ENCODE data around the gene NOS2.
"Not testable (repeated sequence)": the region's sequence is repeated elsewhere in the genome, so short reads cannot be mapped to it uniquely, and the experiment has no call there.

The NOS2 gene

GRCh38 chr17:27759528-27759927, 40.8 kb downstream of the NOS2 start:
- DNase-seq (ENCODE audit: insufficient read length, low spot score) (no peak), FAIRE-seq (no peak)

GRCh38 chr17:27756467-27757371, 43.6 kb downstream of the NOS2 start:
- peak; percentile 20 for FAIRE-seq
- DNase-seq (ENCODE audit: insufficient read length, low spot score): no peak

GRCh38 chr17:27755706-27756466, 44.4 kb downstream of the NOS2 start:
- no peak for DNase-seq (ENCODE audit: insufficient read length, low spot score)
- no peak for FAIRE-seq

GRCh38 chr17:27754549-27754948, 45.8 kb downstream of the NOS2 start:
- no peak for DNase-seq (ENCODE audit: insufficient read length, low spot score)
- FAIRE-seq: no peak

- DNase-seq (ENCODE audit: insufficient read length, low spot score); FAIRE-seq: not testable (repeated sequence)
Measured at GRCh38 chr17:27753726-27754125, 46.6 kb downstream of the NOS2 start.

GRCh38 chr17:27752831-27753619, 47.3 kb downstream of the NOS2 start:
- DNase-seq (ENCODE audit: insufficient read length, low spot score); FAIRE-seq: not testable (repeated sequence)

GRCh38 chr17:27751622-27752490, 48.5 kb downstream of the NOS2 start:
- FAIRE-seq (no peak), DNase-seq (ENCODE audit: insufficient read length, low spot score) (no peak)

- DNase-seq (ENCODE audit: insufficient read length, low spot score) (no peak), FAIRE-seq (no peak)
Measured at GRCh38 chr17:27751166-27751565, 49.2 kb downstream of the NOS2 start.

GRCh38 chr17:27749562-27750150, 50.7 kb downstream of the NOS2 start:
- not testable (repeated sequence) for DNase-seq (ENCODE audit: insufficient read length, low spot score); FAIRE-seq

- DNase-seq (ENCODE audit: insufficient read length, low spot score) (no peak), FAIRE-seq (no peak)
Measured at GRCh38 chr17:27748360-27748825, 51.9 kb downstream of the NOS2 start.

- DNase-seq (ENCODE audit: insufficient read length, low spot score) (no peak), FAIRE-seq (no peak)
Measured at GRCh38 chr17:27747462-27748359, 52.6 kb downstream of the NOS2 start.

GRCh38 chr17:27746881-27747280, 53.4 kb downstream of the NOS2 start:
- DNase-seq (ENCODE audit: insufficient read length, low spot score) (no peak), FAIRE-seq (no peak)

- DNase-seq (ENCODE audit: insufficient read length, low spot score): not testable (repeated sequence)
Measured at GRCh38 chr17:27746320-27746719, 54.0 kb downstream of the NOS2 start.

GRCh38 chr17:27745207-27745830, 55.0 kb downstream of the NOS2 start:
- not testable (repeated sequence) for DNase-seq (ENCODE audit: insufficient read length, low spot score); FAIRE-seq

More at GRCh38 chr17:27746320-27746719, 54.0 kb downstream of the NOS2 start:
- FAIRE-seq: not testable (repeated sequence)

- DNase-seq (ENCODE audit: insufficient read length, low spot score): no peak
- no peak for FAIRE-seq
Measured at GRCh38 chr17:27743281-27743885, 56.9 kb downstream of the NOS2 start.

GRCh38 chr17:27741971-27742575, 58.3 kb downstream of the NOS2 start:
- no peak for DNase-seq (ENCODE audit: insufficient read length, low spot score)
- FAIRE-seq: no peak

- no peak for FAIRE-seq
- DNase-seq (ENCODE audit: insufficient read length, low spot score): no peak
Measured at GRCh38 chr17:27741361-27741861, 58.9 kb downstream of the NOS2 start.

Measured in HTR-8/SVneo (cell line).